ENCODE measurements around the gene PTPRN2.

DNA sequence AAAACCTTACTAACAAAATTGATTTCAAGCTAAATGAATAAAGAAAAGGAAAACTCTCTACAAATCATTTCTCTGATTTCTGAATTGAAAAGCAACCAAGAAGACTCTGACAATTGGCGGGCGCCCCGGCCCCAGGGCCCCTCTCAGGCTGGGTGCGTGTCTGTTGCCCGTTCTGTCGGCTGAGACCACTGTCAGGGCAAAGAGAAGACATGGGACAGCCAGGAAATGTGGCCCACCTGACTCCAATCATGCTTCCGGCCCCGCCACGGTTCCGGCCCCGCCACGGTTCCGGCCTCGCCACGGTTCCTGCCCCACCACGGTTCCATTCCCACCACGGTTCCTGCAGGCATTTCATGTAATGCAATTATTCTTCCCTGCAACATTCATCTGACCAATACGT, 115.9 kb downstream of the PTPRN2 start:
- TF ChIP-seq, protein P1, sequence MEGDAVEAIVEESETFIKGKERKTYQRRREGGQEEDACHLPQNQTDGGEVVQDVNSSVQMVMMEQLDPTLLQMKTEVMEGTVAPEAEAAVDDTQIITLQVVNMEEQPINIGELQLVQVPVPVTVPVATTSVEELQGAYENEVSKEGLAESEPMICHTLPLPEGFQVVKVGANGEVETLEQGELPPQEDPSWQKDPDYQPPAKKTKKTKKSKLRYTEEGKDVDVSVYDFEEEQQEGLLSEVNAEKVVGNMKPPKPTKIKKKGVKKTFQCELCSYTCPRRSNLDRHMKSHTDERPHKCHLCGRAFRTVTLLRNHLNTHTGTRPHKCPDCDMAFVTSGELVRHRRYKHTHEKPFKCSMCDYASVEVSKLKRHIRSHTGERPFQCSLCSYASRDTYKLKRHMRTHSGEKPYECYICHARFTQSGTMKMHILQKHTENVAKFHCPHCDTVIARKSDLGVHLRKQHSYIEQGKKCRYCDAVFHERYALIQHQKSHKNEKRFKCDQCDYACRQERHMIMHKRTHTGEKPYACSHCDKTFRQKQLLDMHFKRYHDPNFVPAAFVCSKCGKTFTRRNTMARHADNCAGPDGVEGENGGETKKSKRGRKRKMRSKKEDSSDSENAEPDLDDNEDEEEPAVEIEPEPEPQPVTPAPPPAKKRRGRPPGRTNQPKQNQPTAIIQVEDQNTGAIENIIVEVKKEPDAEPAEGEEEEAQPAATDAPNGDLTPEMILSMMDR (IDR thresholded peaks at IDR 0.05 in 2 of 3, conservative IDR thresholded peaks at IDR 0.05 in 1 of 3; ENCODE audit: borderline replicate concordance in 1 of 3, insufficient read depth in 1 of 3, low read depth in 2 of 3, low read length in 2 of 3): no peak
- TF ChIP-seq POLR2A (IDR thresholded peaks at IDR 0.05; ENCODE audit: borderline replicate concordance, extremely low read depth, insufficient read depth, insufficient read length) (no peak), EZH2phosphoT487 (IDR thresholded peaks at IDR 0.05; ENCODE audit: borderline replicate concordance) (no peak), ATF3 (IDR thresholded peaks at IDR 0.05) (no peak), ELF1 (IDR thresholded peaks at IDR 0.05; ENCODE audit: borderline replicate concordance, low read depth) (no peak), POLR2AphosphoS5 (IDR thresholded peaks at IDR 0.05; ENCODE audit: low read depth, low read length) (no peak), SP1 (IDR thresholded peaks at IDR 0.05; ENCODE audit: low read depth) (no peak), FOSL1 (IDR thresholded peaks at IDR 0.05; ENCODE audit: low read depth) (no peak), CEBPB (IDR thresholded peaks at IDR 0.05; ENCODE audit: low read depth) (no peak), JUND (IDR thresholded peaks at IDR 0.05) (no peak), RAD21 (IDR thresholded peaks at IDR 0.05; ENCODE audit: low read depth) (no peak), SRF (IDR thresholded peaks at IDR 0.05; ENCODE audit: low read depth) (no peak), EZH2 (IDR thresholded peaks at IDR 0.05) (no peak), REST (IDR thresholded peaks at IDR 0.05; ENCODE audit: low read depth) (no peak)
